Measurements from ENCODE around the gene EMD.

DNA sequence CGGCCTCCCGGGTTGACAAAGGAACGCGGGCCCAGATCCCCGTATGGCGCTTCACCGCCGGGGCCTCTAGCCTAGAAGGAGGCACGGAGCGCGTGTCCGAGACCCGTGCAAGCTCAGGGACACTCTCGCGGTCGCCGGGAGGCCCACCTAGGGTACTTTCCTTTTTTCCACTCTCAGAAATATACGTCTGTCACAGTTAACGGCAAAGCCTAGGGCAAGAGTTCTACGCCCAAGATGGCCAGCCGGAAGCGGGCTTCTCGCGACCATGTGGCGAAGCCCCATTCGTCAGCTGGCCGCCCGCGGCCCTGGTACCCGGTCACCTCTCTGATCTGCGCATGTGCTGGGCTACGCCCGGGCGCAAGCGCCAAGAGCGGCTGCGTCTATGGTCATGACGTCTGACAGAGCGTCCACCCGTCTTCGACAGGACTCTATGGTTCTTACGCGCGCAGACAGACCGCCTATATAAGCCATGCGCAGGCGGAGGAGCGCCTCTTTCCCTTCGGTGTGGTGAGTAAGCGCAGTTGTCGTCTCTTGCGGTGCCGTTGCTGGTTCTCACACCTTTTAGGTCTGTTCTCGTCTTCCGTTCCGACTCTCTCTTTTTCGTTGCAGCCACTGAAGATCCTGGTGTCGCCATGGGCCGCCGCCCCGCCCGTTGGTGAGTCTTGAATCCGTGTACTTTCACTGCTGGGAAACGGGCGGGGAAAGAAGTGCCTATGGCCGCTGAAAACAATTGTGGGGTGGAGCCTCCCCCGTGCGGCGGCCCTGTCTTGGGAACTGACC lies 19.0 kb downstream of the EMD start, which contains the start of gene RPL10:
- TF ChIP-seq, protein P1, sequence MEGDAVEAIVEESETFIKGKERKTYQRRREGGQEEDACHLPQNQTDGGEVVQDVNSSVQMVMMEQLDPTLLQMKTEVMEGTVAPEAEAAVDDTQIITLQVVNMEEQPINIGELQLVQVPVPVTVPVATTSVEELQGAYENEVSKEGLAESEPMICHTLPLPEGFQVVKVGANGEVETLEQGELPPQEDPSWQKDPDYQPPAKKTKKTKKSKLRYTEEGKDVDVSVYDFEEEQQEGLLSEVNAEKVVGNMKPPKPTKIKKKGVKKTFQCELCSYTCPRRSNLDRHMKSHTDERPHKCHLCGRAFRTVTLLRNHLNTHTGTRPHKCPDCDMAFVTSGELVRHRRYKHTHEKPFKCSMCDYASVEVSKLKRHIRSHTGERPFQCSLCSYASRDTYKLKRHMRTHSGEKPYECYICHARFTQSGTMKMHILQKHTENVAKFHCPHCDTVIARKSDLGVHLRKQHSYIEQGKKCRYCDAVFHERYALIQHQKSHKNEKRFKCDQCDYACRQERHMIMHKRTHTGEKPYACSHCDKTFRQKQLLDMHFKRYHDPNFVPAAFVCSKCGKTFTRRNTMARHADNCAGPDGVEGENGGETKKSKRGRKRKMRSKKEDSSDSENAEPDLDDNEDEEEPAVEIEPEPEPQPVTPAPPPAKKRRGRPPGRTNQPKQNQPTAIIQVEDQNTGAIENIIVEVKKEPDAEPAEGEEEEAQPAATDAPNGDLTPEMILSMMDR (conservative IDR thresholded peaks at IDR 0.05; ENCODE audit: low read length) = no peak
- TF ChIP-seq EZH2phosphoT487 (IDR thresholded peaks at IDR 0.05; ENCODE audit: borderline replicate concordance) = no peak
